ENCODE data around the gene IER3. TPM values are rescaled to one million over a fixed set of nuclear protein-coding genes. Genes with fewer than 3 reads are reported as not detected.

Gene IER3
- 116 and 202 TPM in 2 replicates for polyA plus RNA-seq (2011; rRNA removed)
- polyA plus RNA-seq (2012; cell fraction: cytosol; rRNA removed) = 172 and 215 TPM in 2 replicates
- polyA plus RNA-seq (2012; cell fraction: nucleus; rRNA removed) = 240 and 352 TPM in 2 replicates
- polyA plus RNA-seq (2017; fragmentation: RNase III; extraction: RNeasy Plus Mini Kit Qiagen cat#74134 plus additional on column Dnase treatment) = 89.1 to 108 TPM (median 104 TPM) in 3 replicates
- 93.4 and 94.8 TPM in 2 replicates for polyA minus RNA-seq (2011; rRNA and poly(A)+ RNA removed)

GRCh38 chr6:30744054-30744805 is at the start of gene IER3:
Gene IER3 (minus strand): TSS chr6:30744547. CDS start chr6:30744518, 29 bp downstream.
- DNase-seq (ENCODE audit: low read depth in 1 of 2, low spot score in 1 of 2) = peak in 1 of 2 experiments; percentile 93
- Histone ChIP-seq H3K4me1 (peaks cover 71% of the 10 kb centered on the region), H3K27ac (peak within 1 kb of the TSS; percentile 97 to 98), H3K4me2 (peak within 1 kb of the TSS; percentile 64), H3K9me3 (no peaks in the 10 kb centered on the region), H3K4me3 (peak within 1 kb of the TSS; percentile 99)
- WGBS (ENCODE audit: missing lambda C conversion rate) = 2% methylated on average over 29 of the region's 54 CpGs
- no peak for FAIRE-seq
- CTCF ChIA-PET = interaction anchor here (1.2 to 2.8 kb wide), 5 partner anchors 8 to 141 kb away, joined by 3 to 8 read pairs (median 4); partner anchors contain the start of gene DDR1
- POLR2A ChIA-PET = interaction anchor here (0.5 to 4.4 kb wide), 18 partner anchors 8 to 169 kb away, joined by 3 to 78 read pairs (median 5); partner anchors contain the start of genes DDR1, NRM and VARS2
- ATAC-seq = peak; percentile 44 to 48
- TF ChIP-seq FOSB (CRISPR knock-in tag; IDR thresholded peaks at IDR 0.05) (no peak), RFX5 (IDR thresholded peaks at IDR 0.05) (no peak), E2F6 (IDR thresholded peaks at IDR 0.05; ENCODE audit: borderline replicate concordance, low read depth) (no peak), JUNB (IDR thresholded peaks at IDR 0.05) (no peak), FOXS1 (CRISPR knock-in tag; IDR thresholded peaks at IDR 0.05) (no peak), ZSCAN20 (CRISPR knock-in tag; IDR thresholded peaks at IDR 0.05) (no peak), CTCF (IDR thresholded peaks at IDR 0.05) (0 out of 3 replicates have a peak, but pooled peaks have one; percentile 18), HEYL (CRISPR knock-in tag; IDR thresholded peaks at IDR 0.05) (no peak), HOXB13 (CRISPR knock-in tag; IDR thresholded peaks at IDR 0.05; ENCODE audit: low read depth) (no peak), BCL3 (IDR thresholded peaks at IDR 0.05) (peak; percentile 99), CBX8 (IDR thresholded peaks at IDR 0.05) (no peak), CBX2 (IDR thresholded peaks at IDR 0.05; ENCODE audit: borderline replicate concordance, low read depth) (no peak), JUN (IDR thresholded peaks at IDR 0.05) (peak; percentile 97 to 100), TP53 (CRISPR knock-in tag; IDR thresholded peaks at IDR 0.05) (0 out of 2 replicates have a peak, but pooled peaks have one; percentile 63), RCOR1 (IDR thresholded peaks at IDR 0.05; ENCODE audit: low read depth, low read length) (no peak), SMC3 (IDR thresholded peaks at IDR 0.05) (peak; percentile 48), ZFP36 (IDR thresholded peaks at IDR 0.05; ENCODE audit: borderline replicate concordance, partially characterized antibody) (no peak), CHD2 (IDR thresholded peaks at IDR 0.05; ENCODE audit: low read length, partially characterized antibody) (peak; percentile 12), EHMT2 (IDR thresholded peaks at IDR 0.05; ENCODE audit: low read depth) (no peak), ESRRA (IDR thresholded peaks at IDR 0.05; ENCODE audit: borderline replicate concordance, low read length) (no peak), NFE2L2 (conservative IDR thresholded peaks at IDR 0.05; ENCODE audit: low read length) (no peak), GATA3 (IDR thresholded peaks at IDR 0.05; ENCODE audit: borderline replicate concordance) (0 out of 2 replicates have a peak, but pooled peaks have one; percentile 23), NPAS2 (CRISPR knock-in tag; IDR thresholded peaks at IDR 0.05; ENCODE audit: borderline replicate concordance) (no peak), BHLHE40 (IDR thresholded peaks at IDR 0.05; ENCODE audit: low read depth, low read length) (no peak), KDM5A (IDR thresholded peaks at IDR 0.05) (no peak), SREBF2 (IDR thresholded peaks at IDR 0.05) (no peak), FOSL2 (IDR thresholded peaks at IDR 0.05) (no peak), FOSL2 (CRISPR knock-in tag; IDR thresholded peaks at IDR 0.05) (0 out of 2 replicates have a peak, but pooled peaks have one; percentile 10), RARB (CRISPR knock-in tag; IDR thresholded peaks at IDR 0.05) (0 out of 2 replicates have a peak, but pooled peaks have one; percentile 58), HOXB5 (CRISPR knock-in tag; IDR thresholded peaks at IDR 0.05) (0 out of 2 replicates have a peak, but pooled peaks have one; percentile 16), PBX3 (IDR thresholded peaks at IDR 0.05) (peak; percentile 79), EP300 (IDR thresholded peaks at IDR 0.05) (peak in 1 of 2 experiments; percentile 20; a peak in 1 of 5 replicates), TFCP2L1 (CRISPR knock-in tag; IDR thresholded peaks at IDR 0.05) (peak; percentile 88), HOXA7 (CRISPR knock-in tag; IDR thresholded peaks at IDR 0.05) (no peak), ZNF302 (CRISPR knock-in tag; IDR thresholded peaks at IDR 0.05) (no peak), ATOH8 (CRISPR knock-in tag; IDR thresholded peaks at IDR 0.05; ENCODE audit: low read depth) (no peak), HDAC2 (IDR thresholded peaks at IDR 0.05) (no peak)
